GM12875 (cell line): ENCODE results near the gene SPDYC.
"Not testable (repeated sequence)": the region's sequence is repeated elsewhere in the genome, so short reads cannot be mapped to it uniquely, and the experiment has no call there.

Experiments
- H3K4me3 ChIP-seq: one replicate; pipeline ENCODE4 v1.5.1; 2011; ENCODE audit warnings: low read depth, low read length, control low read depth
- TF ChIP-seq, protein P1 (sequence below): IDR thresholded peaks from 2 replicates; pipeline ENCODE4 v1.5.1; 2011; ENCODE audit warnings: low read depth, mild to moderate bottlenecking, control low read depth, inconsistent platforms, low read length, moderate library complexity, borderline replicate concordance; ENCODE audit not compliant: insufficient read depth

The SPDYC gene

DNA sequence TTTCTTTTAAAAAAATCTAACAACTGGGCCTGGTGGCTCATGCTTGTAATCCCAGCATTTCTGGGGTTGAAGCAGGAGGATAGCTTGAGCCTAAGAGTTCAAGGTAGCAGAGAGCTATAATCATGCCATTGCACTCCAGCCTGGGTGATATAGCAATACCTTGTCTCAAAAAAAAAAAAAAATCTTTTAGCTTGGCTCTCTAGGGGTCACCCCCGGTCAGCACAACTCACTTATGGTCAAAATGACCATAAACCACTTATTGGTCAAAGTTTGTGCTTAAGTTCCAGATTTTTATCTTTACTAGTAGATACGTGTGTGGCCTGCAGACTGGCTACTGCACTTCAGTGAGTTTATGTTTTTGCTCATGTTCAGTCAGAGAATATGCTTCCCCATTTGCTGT, 6.3 kb upstream of the SPDYC start:
- H3K4me3 ChIP-seq: no peak overlapping the region
- TF ChIP-seq, protein P1, sequence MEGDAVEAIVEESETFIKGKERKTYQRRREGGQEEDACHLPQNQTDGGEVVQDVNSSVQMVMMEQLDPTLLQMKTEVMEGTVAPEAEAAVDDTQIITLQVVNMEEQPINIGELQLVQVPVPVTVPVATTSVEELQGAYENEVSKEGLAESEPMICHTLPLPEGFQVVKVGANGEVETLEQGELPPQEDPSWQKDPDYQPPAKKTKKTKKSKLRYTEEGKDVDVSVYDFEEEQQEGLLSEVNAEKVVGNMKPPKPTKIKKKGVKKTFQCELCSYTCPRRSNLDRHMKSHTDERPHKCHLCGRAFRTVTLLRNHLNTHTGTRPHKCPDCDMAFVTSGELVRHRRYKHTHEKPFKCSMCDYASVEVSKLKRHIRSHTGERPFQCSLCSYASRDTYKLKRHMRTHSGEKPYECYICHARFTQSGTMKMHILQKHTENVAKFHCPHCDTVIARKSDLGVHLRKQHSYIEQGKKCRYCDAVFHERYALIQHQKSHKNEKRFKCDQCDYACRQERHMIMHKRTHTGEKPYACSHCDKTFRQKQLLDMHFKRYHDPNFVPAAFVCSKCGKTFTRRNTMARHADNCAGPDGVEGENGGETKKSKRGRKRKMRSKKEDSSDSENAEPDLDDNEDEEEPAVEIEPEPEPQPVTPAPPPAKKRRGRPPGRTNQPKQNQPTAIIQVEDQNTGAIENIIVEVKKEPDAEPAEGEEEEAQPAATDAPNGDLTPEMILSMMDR: no peak

DNA sequence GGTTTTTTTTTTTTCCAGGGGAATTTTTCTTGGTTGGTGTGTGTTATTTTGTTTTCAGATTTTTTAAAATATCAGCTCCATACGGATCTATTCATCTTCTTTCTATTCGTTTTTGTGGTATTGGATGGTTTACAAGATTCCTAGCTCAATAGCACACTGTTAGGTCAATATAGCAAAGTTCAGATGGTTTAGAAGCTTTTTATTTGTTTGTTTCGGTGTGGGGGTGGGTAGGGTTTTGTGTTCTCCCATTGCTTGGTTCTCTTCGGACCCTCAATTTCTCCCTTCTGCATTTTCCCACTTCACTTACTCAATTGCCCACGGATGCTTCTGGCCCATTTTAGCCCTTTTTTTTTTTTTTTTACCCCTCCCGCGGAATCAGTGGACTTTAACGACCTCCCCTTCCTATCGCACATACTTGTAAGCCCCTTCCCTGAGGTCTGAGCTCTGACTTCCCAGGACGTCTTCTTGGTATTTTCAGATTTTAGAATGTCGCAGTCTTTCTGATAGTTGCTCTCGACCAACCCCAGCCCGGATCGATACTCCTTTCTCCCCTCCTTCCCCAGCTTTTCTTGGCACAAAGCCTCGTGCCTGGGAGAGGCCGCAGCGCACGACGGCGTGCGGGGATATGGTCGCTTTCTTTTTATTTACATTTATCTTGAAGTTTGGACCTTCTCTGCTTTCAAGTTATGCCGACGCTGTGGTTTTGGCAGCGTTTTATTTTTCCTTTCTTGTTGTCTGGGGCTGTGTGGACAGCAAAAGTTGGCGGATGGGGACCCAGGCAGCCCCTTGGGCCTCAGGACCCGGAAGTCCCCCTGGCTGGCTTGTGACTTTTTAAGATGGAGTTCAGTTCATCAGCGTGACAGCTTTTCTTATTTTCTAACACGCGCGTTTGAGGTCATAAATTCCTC, 4.4 kb upstream of the SPDYC start:
- no peak overlapping the region for H3K4me3 ChIP-seq
- TF ChIP-seq, protein P1: no peak

DNA sequence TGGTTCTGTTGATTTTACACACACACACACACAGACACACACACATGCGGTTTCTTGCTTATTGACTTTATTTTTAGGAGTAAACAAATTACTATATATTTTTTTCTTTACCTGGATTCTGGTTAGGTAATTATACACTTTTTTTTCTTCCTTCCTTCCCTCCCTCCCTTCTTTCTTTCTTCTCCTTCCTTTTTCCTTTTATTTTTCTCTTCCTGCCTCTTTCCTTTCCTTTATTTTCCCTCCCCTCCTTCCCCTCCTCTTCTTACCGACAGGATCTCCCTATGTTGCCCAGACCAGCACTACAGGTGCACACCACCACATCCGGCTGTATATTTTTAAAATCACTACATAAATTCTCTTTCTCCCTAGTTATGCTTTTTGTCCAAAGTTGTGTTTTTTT, 3.1 kb upstream of the SPDYC start:
- TF ChIP-seq, protein P1: no peak

DNA sequence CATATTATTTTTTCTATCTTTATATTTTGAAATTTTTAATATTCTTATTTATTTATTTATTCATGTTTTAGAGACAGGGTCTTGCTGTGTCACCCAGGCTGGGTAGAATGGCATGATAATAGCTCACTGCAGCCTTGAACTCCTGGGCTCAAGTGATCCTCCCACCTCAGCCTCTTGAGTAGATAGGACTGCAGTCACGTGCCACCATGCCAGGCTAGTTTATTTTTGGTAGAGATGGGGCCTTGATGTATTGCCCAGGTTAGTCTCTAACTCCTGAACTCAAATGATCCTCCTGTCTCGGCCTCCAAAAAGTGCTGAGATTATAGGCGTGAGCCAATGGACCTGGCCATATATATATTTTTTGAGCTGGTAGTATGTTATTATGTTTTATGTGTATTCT, 2.4 kb upstream of the SPDYC start:
- H3K4me3 ChIP-seq: no peak overlapping the region
- TF ChIP-seq, protein P1: no peak

More for the DNA sequence above, 3.1 kb upstream of the SPDYC start:
- no peak overlapping the region for H3K4me3 ChIP-seq

DNA sequence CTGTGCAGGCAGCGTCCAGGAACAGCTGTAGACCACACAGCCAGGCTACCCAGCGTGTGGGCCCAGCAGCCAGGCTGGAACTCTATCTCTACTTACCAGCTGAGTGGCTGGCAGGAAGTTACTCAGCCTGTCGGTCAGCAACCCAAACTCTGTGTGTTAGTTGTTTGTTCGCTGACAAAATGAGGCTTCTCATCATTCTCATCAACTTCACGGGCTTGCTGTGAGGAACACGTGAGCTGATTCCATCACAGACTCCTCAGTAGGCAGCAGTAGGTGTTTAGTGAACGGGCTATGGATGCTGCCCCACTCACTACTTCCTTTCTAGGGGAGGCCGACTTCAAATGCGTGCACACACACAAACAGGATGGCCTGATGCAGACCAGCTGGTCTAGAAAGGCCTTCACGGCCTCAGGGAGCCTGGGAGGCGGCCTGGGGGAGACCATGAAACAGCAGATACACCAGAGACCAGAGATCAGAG, 830 bp upstream of the SPDYC start:
- TF ChIP-seq, protein P1: no peak
- no peak overlapping the region for H3K4me3 ChIP-seq

DNA sequence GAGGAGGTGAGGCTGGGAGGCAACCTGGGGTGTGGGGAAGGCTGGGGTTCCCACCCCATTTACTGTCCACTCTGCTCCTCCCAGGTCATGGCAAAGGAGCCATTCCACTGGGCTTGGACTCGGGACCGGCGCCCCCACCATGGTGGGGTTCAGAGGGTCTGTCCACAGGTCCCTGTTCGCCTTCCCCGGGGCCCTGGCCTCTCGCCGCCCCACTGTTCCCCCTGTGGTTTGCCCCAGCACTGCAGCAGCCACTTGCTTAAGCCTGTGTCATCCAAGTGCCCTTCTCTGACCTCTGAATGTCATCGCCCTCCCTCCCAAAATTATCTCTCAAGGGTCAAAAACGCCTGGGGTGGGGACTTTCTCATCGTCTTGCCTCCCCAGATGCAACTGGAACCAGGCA, 2.6 kb downstream of the SPDYC start:
- TF ChIP-seq, protein P1: no peak
- no peak overlapping the region for H3K4me3 ChIP-seq

DNA sequence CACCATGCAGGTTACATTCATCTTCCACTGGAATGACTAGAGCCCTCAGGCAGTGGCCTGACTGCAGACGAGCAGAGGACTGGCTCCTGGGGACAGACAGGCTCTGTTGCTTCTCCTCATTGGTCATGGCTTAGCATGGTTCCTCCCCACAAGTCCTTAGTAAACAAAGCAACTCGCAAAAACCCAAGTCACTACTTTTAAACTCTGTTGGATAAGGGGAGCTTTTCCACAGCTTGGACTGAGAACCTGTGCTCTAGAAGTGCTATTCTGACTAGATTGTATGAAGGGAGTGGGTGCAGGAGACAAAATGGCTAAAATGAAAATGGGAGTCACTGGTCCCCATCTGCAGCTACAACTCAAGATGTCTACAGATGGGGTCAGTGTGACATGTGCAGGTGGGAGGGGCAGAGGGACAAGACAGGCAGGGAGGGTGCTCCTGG, 4.6 kb downstream of the SPDYC start:
- not testable (repeated sequence) for H3K4me3 ChIP-seq
